Left kidney (tissue), 2 donors: Measurements from ENCODE around the gene NOXO1. TPM values are rescaled to one million over a fixed set of nuclear protein-coding genes. Genes with fewer than 3 reads are reported as not detected.
"Not testable (repeated sequence)": the region's sequence is repeated elsewhere in the genome, so short reads cannot be mapped to it uniquely, and the experiment has no call there.

Experiments
- DNase-seq: peaks from one replicate; pipeline ENCODE4 v3.0.0-alpha.2; 2013
- polyA plus RNA-seq: library from polyadenylated mRNA; unstranded; fragments of 120-200 nt; gene quantifications from one replicate; pipeline ENCODE4 v1.2.1, GENCODE V29; 2013; ENCODE audit not compliant: insufficient read length

The NOXO1 gene
- polyA plus RNA-seq, 1 donor: 0.78 TPM

DNA sequence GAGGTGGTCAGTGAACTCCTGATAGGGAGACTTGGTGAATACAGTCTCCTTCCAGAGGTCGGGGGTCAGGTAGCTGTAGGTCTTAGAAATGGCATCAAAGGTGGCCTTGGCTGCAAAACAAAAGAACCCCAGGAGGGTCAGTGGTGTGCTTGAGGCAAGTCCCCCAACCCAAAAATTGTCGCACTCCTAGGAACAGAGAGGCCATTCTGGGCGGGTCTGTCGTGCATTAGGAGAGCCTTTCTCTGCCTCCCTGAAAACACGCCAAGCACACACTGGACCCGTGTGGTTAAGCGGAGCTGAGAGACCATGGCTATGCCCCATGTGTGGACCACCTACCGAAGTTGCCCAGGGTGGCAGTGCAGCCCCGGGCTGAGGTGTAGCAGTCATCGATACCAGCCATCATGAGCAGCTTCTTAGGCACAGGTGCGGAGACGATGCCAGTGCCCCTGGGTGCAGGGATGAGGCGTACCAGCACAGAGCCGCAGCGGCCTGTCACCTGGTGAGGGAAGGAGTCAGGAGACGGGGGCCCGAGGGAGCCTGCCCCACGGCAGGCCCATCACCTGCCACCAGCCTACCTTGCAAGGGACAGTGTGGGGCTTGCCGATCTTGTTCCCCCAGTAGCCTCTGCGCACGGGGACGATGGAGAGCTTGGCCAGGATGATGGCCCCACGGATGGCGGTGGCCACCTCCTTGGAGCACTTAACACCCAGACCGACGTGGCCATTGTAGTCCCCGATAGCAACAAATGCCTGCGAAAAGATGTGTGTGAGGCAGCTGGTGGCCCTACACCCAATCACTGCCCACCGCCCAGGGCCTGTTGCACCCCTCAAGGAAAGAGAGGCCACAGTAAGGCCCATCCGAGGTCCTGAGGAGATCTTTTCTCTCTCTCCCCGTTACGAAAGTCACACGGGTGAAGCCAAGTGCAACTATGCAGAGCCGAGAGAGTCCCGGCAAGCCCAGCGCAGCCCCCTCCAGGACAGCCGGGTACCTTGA is 18.8 kb downstream of the NOXO1 start:
- not testable (repeated sequence) for DNase-seq

- no peak for DNase-seq
Observed at GRCh38 chr16:1961651-1962067, 19.6 kb downstream of the NOXO1 start.

- DNase-seq: no peak
Observed at GRCh38 chr16:1960665-1961630, 20.3 kb downstream of the NOXO1 start.

DNA sequence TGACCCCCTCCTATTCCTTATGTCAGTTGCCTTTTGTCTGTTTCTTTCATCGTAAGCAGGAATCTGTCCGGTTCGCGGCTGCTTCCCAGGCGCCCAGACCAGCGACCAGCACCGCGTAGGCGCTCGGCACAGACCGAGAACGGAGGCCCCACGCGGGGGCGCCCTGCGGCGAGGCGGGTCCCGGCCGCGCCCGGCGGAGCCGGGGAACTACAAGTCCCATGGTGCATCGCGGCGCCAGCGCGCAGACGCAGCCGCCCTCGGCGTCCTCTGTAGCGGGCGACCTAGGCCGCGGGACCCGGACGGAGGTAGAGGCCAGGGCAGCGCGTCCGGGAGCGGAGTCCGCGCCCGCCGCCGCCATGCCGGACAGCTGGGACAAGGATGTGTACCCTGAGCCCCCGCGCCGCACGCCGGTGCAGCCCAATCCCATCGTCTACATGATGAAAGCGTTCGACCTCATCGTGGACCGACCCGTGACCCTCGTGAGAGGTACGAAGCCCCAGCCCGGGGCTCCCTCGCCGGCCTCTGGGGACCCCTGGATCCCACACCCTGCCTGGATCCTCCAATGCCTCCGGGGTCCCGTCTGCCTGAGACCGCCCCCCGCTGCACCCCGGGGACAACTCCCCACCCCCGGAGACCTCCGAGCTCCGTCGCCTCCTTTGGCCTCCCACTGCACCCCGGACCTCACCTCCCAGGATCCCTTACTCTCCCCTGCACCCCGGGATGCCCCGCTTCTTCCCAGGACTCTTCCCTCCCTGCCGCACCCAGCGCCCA is 21.8 kb downstream of the NOXO1 start, which contains the start of gene NDUFB10:
TSS of gene NDUFB10 (plus strand) at position 270 of the 771 bp plus-strand sequence. CDS start at position 357, 87 bp downstream.
- DNase-seq: peak; percentile 83

DNA sequence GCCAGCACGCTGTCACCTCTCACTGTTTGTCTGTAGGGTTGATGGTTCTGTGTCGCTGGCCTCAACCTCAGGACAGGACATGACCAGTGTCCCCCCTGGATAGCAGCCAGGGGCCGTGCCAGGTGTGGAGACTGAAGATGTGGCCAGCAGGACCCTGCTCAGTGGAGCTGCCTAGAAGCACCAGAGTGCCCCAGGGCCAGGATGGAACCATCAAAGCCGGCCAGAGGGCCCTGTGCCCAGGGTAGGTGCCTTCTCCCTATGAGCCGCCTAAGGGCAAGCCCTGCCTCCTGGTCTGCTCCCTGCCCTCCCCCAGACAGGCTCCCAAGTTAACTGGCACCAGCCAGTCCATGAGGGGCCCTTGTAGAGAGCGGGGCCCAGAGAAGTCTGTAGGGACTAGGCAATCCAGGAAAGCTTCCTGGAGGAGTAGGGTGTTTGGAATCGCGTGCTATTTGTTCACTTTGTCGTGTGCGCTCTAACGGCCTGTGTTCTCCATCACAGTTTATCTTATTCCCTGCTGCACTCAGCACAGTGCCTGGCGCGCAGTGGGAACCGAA is 22.5 kb downstream of the NOXO1 start:
- no peak for DNase-seq

GRCh38 chr16:1958143-1958491 is 23.2 kb downstream of the NOXO1 start:
- not testable (repeated sequence) for DNase-seq

DNA sequence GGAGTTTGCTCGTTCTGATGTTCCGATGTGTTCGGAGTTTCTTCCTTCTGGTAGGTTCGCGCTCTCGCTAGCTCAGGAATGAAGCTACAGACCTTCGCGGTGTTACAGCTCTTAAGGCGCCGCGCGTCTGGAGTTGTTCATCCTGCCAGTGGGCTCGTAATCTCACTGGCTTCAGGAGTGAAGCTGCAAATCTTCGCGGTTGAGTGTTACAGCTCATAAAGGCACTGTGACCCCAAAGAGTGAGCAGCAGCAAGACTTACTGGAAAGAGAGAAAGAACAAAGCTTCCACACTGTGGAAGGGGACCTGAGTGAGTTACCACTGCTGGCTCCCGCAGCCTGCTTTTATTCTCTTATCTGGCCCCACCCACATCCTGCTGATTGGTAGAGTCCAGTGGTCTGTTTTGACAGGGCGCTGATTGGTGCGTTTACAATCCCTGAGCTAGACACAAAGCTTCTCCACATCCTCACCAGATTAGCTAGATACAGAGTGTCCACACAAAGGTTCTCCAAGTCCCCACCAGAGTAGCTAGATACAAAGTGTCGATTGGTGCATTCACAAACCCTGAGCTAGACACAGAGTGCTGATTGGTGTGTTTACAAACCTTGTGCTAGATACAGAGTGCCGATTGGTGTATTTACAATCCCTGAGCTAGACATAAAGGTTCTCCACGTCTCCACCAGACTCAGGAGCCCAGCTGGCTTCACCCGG is 23.7 kb downstream of the NOXO1 start:
- DNase-seq: not testable (repeated sequence)

DNA sequence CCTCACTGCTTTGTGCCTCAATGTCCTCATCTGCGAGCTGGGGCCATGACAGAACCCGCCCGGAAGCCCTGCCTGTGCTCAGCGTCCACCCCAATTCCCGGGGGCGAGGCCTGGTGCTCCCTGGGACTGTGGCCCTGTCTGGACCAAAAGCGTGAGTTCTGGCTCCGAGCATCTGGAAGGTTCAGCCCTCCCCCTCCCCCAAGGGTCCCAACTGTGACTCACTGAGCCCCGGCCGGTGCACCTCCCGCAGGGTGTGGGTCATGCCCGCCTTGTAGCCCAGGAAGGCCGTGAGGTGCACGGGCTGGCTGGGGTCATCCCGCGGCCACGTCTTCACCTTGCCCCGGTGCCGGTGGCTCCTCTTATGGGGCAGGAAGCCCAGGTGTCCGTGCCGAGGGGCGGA is 27.5 kb downstream of the NOXO1 start:
- DNase-seq: no peak

- no peak for DNase-seq
Observed at GRCh38 chr16:1950559-1950958, 30.7 kb downstream of the NOXO1 start.

DNA sequence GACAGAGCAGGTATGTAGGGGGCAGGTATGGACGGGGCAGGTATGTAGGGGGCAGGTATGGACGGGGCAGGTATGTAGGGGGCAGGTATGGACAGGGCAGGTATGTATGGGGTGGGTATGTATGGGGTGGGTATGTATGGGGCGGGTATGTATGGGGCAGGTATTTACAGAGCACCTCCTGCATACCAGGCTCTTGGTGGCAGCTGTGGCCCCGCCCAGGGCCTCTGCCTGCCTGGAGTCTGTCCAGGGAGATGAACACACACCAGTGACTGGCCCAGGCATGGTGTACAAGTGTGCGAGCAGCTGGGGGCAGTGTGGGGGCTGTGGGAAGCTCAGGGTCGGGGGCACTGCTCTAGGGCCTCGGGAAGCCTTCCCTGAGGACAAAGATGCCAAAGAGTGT is 31.2 kb downstream of the NOXO1 start:
- DNase-seq: no peak

DNA sequence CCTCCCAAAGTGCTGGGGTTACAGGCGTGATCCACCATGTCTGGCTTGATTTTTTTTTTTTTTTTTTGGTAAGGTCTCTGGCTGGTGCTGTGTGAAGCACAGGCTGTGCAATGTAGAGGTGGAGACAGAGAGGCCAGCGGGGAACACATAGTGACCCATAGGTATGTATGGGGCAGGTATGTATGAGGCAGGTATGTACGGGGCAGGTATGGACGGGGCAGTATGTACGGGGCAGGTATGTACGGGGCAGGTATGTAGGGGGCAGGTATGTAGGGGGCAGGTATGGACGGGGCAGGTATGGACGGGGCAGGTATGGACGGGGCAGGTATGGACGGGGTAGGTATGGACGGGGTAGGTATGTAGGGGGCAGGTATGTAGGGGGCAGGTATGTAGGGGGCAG is 31.8 kb downstream of the NOXO1 start:
- DNase-seq: no peak

GRCh38 chr16:1947369-1947670 is 33.9 kb downstream of the NOXO1 start:
- no peak for DNase-seq

DNA sequence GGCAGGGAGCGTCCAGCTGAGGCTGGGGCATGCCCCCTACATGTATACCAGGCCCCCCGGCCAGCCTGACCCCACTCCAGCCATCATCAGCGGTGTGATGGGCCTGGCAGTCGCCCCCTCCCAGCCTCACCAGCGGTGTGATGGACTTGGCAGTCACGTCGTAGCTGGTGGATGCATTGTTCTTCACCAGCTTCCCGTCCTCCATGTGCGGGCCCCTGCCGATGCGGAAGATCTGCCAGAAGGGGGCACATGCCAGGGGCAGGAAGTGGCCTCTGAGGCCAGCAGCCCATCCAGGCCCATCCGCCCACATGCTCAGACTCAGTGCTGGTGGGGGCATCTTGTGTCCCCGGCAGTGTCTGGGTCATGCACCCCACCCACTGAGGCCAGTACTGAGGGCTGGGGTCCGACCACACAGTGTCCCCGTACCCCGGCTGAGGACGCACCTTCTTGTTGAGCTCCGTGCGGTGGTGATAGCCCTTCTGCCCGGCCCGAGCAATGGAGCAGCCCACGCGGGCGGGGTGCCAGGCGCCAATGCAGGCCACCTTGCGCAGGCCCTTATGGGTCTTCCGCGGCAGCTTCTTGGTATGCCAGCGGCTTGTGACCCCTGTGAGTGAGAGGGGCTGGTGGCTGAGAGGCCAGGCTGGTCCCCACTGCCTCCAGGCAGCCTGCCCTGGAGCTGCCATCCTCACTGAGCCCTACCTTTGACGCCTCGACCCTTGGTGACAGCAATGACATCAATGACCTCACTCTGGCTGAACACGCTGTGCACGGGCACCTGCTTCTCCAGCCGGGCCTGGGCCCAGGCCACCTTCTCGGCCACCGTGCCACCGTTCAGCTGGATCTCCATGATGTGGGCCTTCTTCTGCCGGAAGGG is 34.5 kb downstream of the NOXO1 start:
- DNase-seq: no peak

GRCh38 chr16:1945559-1946391 is 35.5 kb downstream of the NOXO1 start:
- DNase-seq: no peak

- no peak for DNase-seq
Observed at GRCh38 chr16:1944612-1945199, 36.6 kb downstream of the NOXO1 start.

GRCh38 chr16:1942810-1943726 is 38.2 kb downstream of the NOXO1 start, which contains the start of gene MSRB1:
MSRB1 (minus strand) TSS chr16:1943199; CDS start chr16:1943156, 43 bp downstream.
- DNase-seq: peak; percentile 99
